H7 (cell line): ENCODE measurements around the gene ZNF563. TPM values are rescaled to one million over a fixed set of nuclear protein-coding genes. Genes with fewer than 3 reads are reported as not detected.
"Not testable (repeated sequence)": the region's sequence is repeated elsewhere in the genome, so short reads cannot be mapped to it uniquely, and the experiment has no call there.

Experiments used
- DNase-seq: peaks from one replicate; pipeline ENCODE4 v3.0.0; 2012
- H3K27me3 ChIP-seq: 2 replicates; pipeline ENCODE4 v1.6.0; 2011; ENCODE audit warnings: mild to moderate bottlenecking, low read length; ENCODE audit not compliant: control insufficient read depth, insufficient read depth
- H3K36me3 ChIP-seq: replicated peaks from 2 replicates; pipeline ENCODE4 v1.5.1; 2011; ENCODE audit warnings: low read length; ENCODE audit not compliant: control insufficient read depth, insufficient read depth
- H3K4me3 ChIP-seq: 2 replicates; pipeline ENCODE4 v1.5.1; 2011; ENCODE audit warnings: low read depth, mild to moderate bottlenecking, control low read depth, low read length, moderate library complexity; ENCODE audit not compliant: insufficient read depth
- total RNA-seq: library from RNA; depleted of rRNA; stranded (reverse); fragments of >200 nt; shearing (Covaris generic); gene quantifications from 2 replicates; pipeline ENCODE4 v1.2.3, GENCODE V29; 2014

Gene ZNF563
- total RNA-seq, 1 experiment from 2014 or later = not detected

GRCh38 chr19:12331211-12331941 lies 2.1 kb downstream of the ZNF563 start:
- H3K4me3 ChIP-seq = no peak overlapping the region
- peaks cover 2% of the 10 kb centered on the region; the same call in 1 of the 2 replicates for H3K27me3 ChIP-seq
- DNase-seq = peak; percentile 41
- H3K36me3 ChIP-seq = no peaks in the 10 kb centered on the region

- Histone ChIP-seq H3K36me3 (no peaks in the 10 kb centered on the region), H3K27me3 (peaks cover 2% of the 10 kb centered on the region; the same call in 1 of the 2 replicates), H3K4me3 (no peak overlapping the region)
- DNase-seq = no peak
Observed at GRCh38 chr19:12330340-12330739, 3.1 kb downstream of the ZNF563 start.

- Histone ChIP-seq H3K4me3 (no peak overlapping the region), H3K27me3 (no peaks in the 10 kb centered on the region), H3K36me3 (no peaks in the 10 kb centered on the region)
- no peak for DNase-seq
Observed at GRCh38 chr19:12325690-12326089, 7.7 kb downstream of the ZNF563 start.

- H3K27me3 ChIP-seq = no peaks in the 10 kb centered on the region
- H3K36me3 ChIP-seq = no peaks in the 10 kb centered on the region; the same call in 1 of the 2 replicates
- no peak for DNase-seq
- H3K4me3 ChIP-seq = no peak overlapping the region
Observed at GRCh38 chr19:12318782-12319413, 14.5 kb downstream of the ZNF563 start.

GRCh38 chr19:12314553-12314952 lies 18.9 kb downstream of the ZNF563 start:
- DNase-seq = no peak
- no peak overlapping the region for H3K4me3 ChIP-seq
- H3K36me3 ChIP-seq = no peaks in the 10 kb centered on the region; the same call in 1 of the 2 replicates
- no peaks in the 10 kb centered on the region for H3K27me3 ChIP-seq

GRCh38 chr19:12308891-12309290 lies 24.5 kb downstream of the ZNF563 start:
- not testable (repeated sequence) for DNase-seq, H3K36me3 ChIP-seq, H3K4me3 ChIP-seq, H3K27me3 ChIP-seq

- H3K4me3 ChIP-seq = peak overlapping the region; percentile 31; the same call in 1 of the 2 replicates
- no peaks in the 10 kb centered on the region for H3K36me3 ChIP-seq
- no peaks in the 10 kb centered on the region; the same call in 1 of the 2 replicates for H3K27me3 ChIP-seq
- no peak for DNase-seq
Observed at GRCh38 chr19:12295191-12295590, 38.2 kb downstream of the ZNF563 start.

GRCh38 chr19:12294249-12295158 lies 38.9 kb downstream of the ZNF563 start, which contains the start of gene ZNF44:
Gene ZNF44, minus strand, starts transcription at chr19:12294883. Its CDS starts 189 bp downstream, at chr19:12294694.
- peak; percentile 96 for DNase-seq
- H3K36me3 ChIP-seq = no peaks in the 10 kb centered on the region
- peak within 1 kb of the TSS; percentile 52; the same call in 1 of the 2 replicates for H3K4me3 ChIP-seq
- no peaks in the 10 kb centered on the region; the same call in 1 of the 2 replicates for H3K27me3 ChIP-seq

- no peaks in the 10 kb centered on the region for H3K36me3 ChIP-seq
- DNase-seq = peak; percentile 64
Observed at GRCh38 chr19:12293777-12294248, 39.6 kb downstream of the ZNF563 start.

GRCh38 chr19:12289790-12290065 lies 43.7 kb downstream of the ZNF563 start:
- Histone ChIP-seq H3K4me3 (no peak overlapping the region), H3K36me3 (no peaks in the 10 kb centered on the region), H3K27me3 (no peaks in the 10 kb centered on the region; the same call in 1 of the 2 replicates)
- DNase-seq = no peak

More at GRCh38 chr19:12293777-12294248, 39.6 kb downstream of the ZNF563 start:
- Histone ChIP-seq H3K4me3 (peak overlapping the region; percentile 52; the same call in 1 of the 2 replicates), H3K27me3 (no peaks in the 10 kb centered on the region; the same call in 1 of the 2 replicates)

GRCh38 chr19:12287958-12288500 lies 45.4 kb downstream of the ZNF563 start:
- Histone ChIP-seq H3K4me3 (no peak overlapping the region), H3K36me3 (no peaks in the 10 kb centered on the region), H3K27me3 (no peaks in the 10 kb centered on the region)

GRCh38 chr19:12284631-12285030 lies 48.8 kb downstream of the ZNF563 start:
- no peaks in the 10 kb centered on the region for H3K36me3 ChIP-seq
- H3K4me3 ChIP-seq = no peak overlapping the region
- H3K27me3 ChIP-seq = no peaks in the 10 kb centered on the region
- no peak for DNase-seq

More at GRCh38 chr19:12287958-12288500, 45.4 kb downstream of the ZNF563 start:
- DNase-seq = no peak

- H3K27me3 ChIP-seq = no peaks in the 10 kb centered on the region
- no peak for DNase-seq
- no peaks in the 10 kb centered on the region for H3K36me3 ChIP-seq
- no peak overlapping the region for H3K4me3 ChIP-seq
Observed at GRCh38 chr19:12284226-12284625, 49.2 kb downstream of the ZNF563 start.

GRCh38 chr19:12278713-12279112 lies 54.7 kb downstream of the ZNF563 start:
- Histone ChIP-seq H3K36me3 (peaks cover under 1% of the 10 kb centered on the region; the same call in 1 of the 2 replicates), H3K4me3 (no peak overlapping the region)
- DNase-seq = no peak

More at GRCh38 chr19:12278713-12279112, 54.7 kb downstream of the ZNF563 start:
- H3K27me3 ChIP-seq = no peaks in the 10 kb centered on the region
